ENCODE measurements around the gene CARMIL3. TPM values are rescaled to one million over a fixed set of nuclear protein-coding genes. Genes with fewer than 3 reads are reported as not detected.

CARMIL3 gene
- total RNA-seq, 1 experiment from 2014 or later, result 0.33 TPM

GRCh38 chr14:24089890-24090289 is 38.1 kb downstream of the CARMIL3 start:
- TF ChIP-seq CTCF (IDR thresholded peaks at IDR 0.05; ENCODE audit: unreplicated experiment), result no peak
- no peak overlapping the region for H3K4me3 Mint-ChIP-seq (ENCODE audit: low read depth, unreplicated experiment)
- peaks cover 22% of the 10 kb centered on the region for H3K36me3 Mint-ChIP-seq (ENCODE audit: insufficient read depth, unreplicated experiment)
- no peak for DNase-seq
- peaks cover 14% of the 10 kb centered on the region for H3K27me3 Mint-ChIP-seq (ENCODE audit: unreplicated experiment)
- H3K27ac Mint-ChIP-seq (ENCODE audit: unreplicated experiment), result no peak overlapping the region
- H3K4me1 Mint-ChIP-seq (ENCODE audit: low read depth, unreplicated experiment), result peaks cover 20% of the 10 kb centered on the region
- CTCF ChIA-PET, result interaction anchor here (1.0 to 5.7 kb wide), 6 partner anchors 9 to 71 kb away, joined by 3 to 68 read pairs (median 6); partner anchors contain the start of genes DCAF11, IRF9 and NRL
- no peaks in the 10 kb centered on the region for H3K9me3 Mint-ChIP-seq (ENCODE audit: low read depth, unreplicated experiment)
- intact Hi-C loops (cut with micrococcal nuclease; ENCODE audit: unreplicated experiment), result loop anchor here (1.0 kb wide), 2 partner anchors 32 to 76 kb away; no protein-coding TSS in a partner anchor
- no TSS peak for BruUV-seq (replicated peaks)

- CTCF ChIA-PET, result interaction anchor here (1.7 to 5.7 kb wide), 4 partner anchors 11 to 35 kb away, joined by 4 to 68 read pairs (median 26); partner anchors contain the start of genes DCAF11 and NRL
- DNase-seq, result no peak
- intact Hi-C loops (cut with micrococcal nuclease; ENCODE audit: unreplicated experiment), result no loop called here
- Mint-ChIP-seq H3K27me3 (ENCODE audit: unreplicated experiment) (peaks cover 5% of the 10 kb centered on the region), H3K9me3 (ENCODE audit: low read depth, unreplicated experiment) (no peaks in the 10 kb centered on the region), H3K4me3 (ENCODE audit: low read depth, unreplicated experiment) (no peak overlapping the region), H3K36me3 (ENCODE audit: insufficient read depth, unreplicated experiment) (peaks cover 31% of the 10 kb centered on the region), H3K4me1 (ENCODE audit: low read depth, unreplicated experiment) (peaks cover 27% of the 10 kb centered on the region), H3K27ac (ENCODE audit: unreplicated experiment) (peak overlapping the region; percentile 94)
- TF ChIP-seq CTCF (IDR thresholded peaks at IDR 0.05; ENCODE audit: unreplicated experiment), result no peak
- BruUV-seq (replicated peaks), result no TSS peak
Observed at GRCh38 chr14:24092110-24092504, 40.3 kb downstream of the CARMIL3 start.

GRCh38 chr14:24092505-24093206 is 40.8 kb downstream of the CARMIL3 start:
- peaks cover 27% of the 10 kb centered on the region for H3K4me1 Mint-ChIP-seq (ENCODE audit: low read depth, unreplicated experiment)
- peaks cover 35% of the 10 kb centered on the region for H3K36me3 Mint-ChIP-seq (ENCODE audit: insufficient read depth, unreplicated experiment)
- no TSS peak for BruUV-seq (replicated peaks)
- DNase-seq, result no peak
- no peaks in the 10 kb centered on the region for H3K9me3 Mint-ChIP-seq (ENCODE audit: low read depth, unreplicated experiment)
- H3K4me3 Mint-ChIP-seq (ENCODE audit: low read depth, unreplicated experiment), result peak overlapping the region; percentile 92
- CTCF ChIA-PET, result interaction anchor here (0.9 to 5.7 kb wide), 7 partner anchors 12 to 49 kb away, joined by 3 to 68 read pairs (median 5); partner anchors contain the start of genes DCAF11, EMC9, NRL and PSME1
- TF ChIP-seq CTCF (IDR thresholded peaks at IDR 0.05; ENCODE audit: unreplicated experiment), result no peak
- H3K27me3 Mint-ChIP-seq (ENCODE audit: unreplicated experiment), result no peaks in the 10 kb centered on the region
- H3K27ac Mint-ChIP-seq (ENCODE audit: unreplicated experiment), result peak overlapping the region; percentile 94
- intact Hi-C loops (cut with micrococcal nuclease; ENCODE audit: unreplicated experiment), result no loop called here

GRCh38 chr14:24093207-24093900 is 41.5 kb downstream of the CARMIL3 start:
- DNase-seq, result no peak
- no peaks in the 10 kb centered on the region for H3K9me3 Mint-ChIP-seq (ENCODE audit: low read depth, unreplicated experiment)
- no peak for TF ChIP-seq CTCF (IDR thresholded peaks at IDR 0.05; ENCODE audit: unreplicated experiment)
- H3K4me3 Mint-ChIP-seq (ENCODE audit: low read depth, unreplicated experiment), result peak overlapping the region; percentile 92
- intact Hi-C loops (cut with micrococcal nuclease; ENCODE audit: unreplicated experiment), result no loop called here
- no peaks in the 10 kb centered on the region for H3K27me3 Mint-ChIP-seq (ENCODE audit: unreplicated experiment)
- peak overlapping the region; percentile 94 for H3K27ac Mint-ChIP-seq (ENCODE audit: unreplicated experiment)
- H3K36me3 Mint-ChIP-seq (ENCODE audit: insufficient read depth, unreplicated experiment), result peaks cover 40% of the 10 kb centered on the region
- BruUV-seq (replicated peaks), result TSS peak; percentile 69
- CTCF ChIA-PET, result interaction anchor here (0.7 to 5.7 kb wide), 13 partner anchors 10 to 127 kb away, joined by 3 to 68 read pairs (median 5); partner anchors contain the start of genes DCAF11, EMC9, IRF9 and NRL
- peaks cover 27% of the 10 kb centered on the region for H3K4me1 Mint-ChIP-seq (ENCODE audit: low read depth, unreplicated experiment)

Data from Calu3 (cell line).